ENCODE data around the gene LDLRAD4.

The LDLRAD4 gene

GRCh38 chr18:13446610-13447461, 228.3 kb downstream of the LDLRAD4 start:
- Mint-ChIP-seq H3K4me1 (peaks cover 37% of the 10 kb centered on the region), H3K4me3 (no peak overlapping the region), H3K36me3 (no peaks in the 10 kb centered on the region), H3K9me3 (no peaks in the 10 kb centered on the region), H3K27me3 (no peaks in the 10 kb centered on the region), H3K27ac (no peak overlapping the region)
- no peak for DNase-seq
- CTCF ChIA-PET: interaction anchor here (1.1 kb wide), 1 partner anchor 16 kb away, joined by 3 read pairs; no protein-coding TSS in a partner anchor

GRCh38 chr18:13447621-13448334, 229.2 kb downstream of the LDLRAD4 start:
- no peaks in the 10 kb centered on the region for H3K36me3 Mint-ChIP-seq
- H3K27ac Mint-ChIP-seq: no peak overlapping the region
- CTCF ChIA-PET: interaction anchor here (1.4 kb wide), 1 partner anchor 164 kb away, joined by 3 read pairs; no protein-coding TSS in a partner anchor
- no peak overlapping the region for H3K4me3 Mint-ChIP-seq
- H3K9me3 Mint-ChIP-seq: no peaks in the 10 kb centered on the region
- no peaks in the 10 kb centered on the region for H3K27me3 Mint-ChIP-seq
- no peak for DNase-seq
- H3K4me1 Mint-ChIP-seq: peaks cover 37% of the 10 kb centered on the region

GRCh38 chr18:13448335-13448795, 229.8 kb downstream of the LDLRAD4 start:
- Mint-ChIP-seq H3K27ac (no peak overlapping the region), H3K9me3 (no peaks in the 10 kb centered on the region), H3K4me3 (no peak overlapping the region), H3K27me3 (no peaks in the 10 kb centered on the region), H3K36me3 (no peaks in the 10 kb centered on the region), H3K4me1 (peaks cover 33% of the 10 kb centered on the region)
- CTCF ChIA-PET: interaction anchor here (1.4 kb wide), 1 partner anchor 164 kb away, joined by 3 read pairs; no protein-coding TSS in a partner anchor
- DNase-seq: no peak

GRCh38 chr18:13449651-13450050, 231.1 kb downstream of the LDLRAD4 start:
- no peak overlapping the region for H3K27ac Mint-ChIP-seq
- CTCF ChIA-PET: no interaction called here
- no peaks in the 10 kb centered on the region for H3K27me3 Mint-ChIP-seq
- DNase-seq: no peak
- H3K9me3 Mint-ChIP-seq: no peaks in the 10 kb centered on the region
- H3K4me3 Mint-ChIP-seq: no peak overlapping the region
- H3K36me3 Mint-ChIP-seq: no peaks in the 10 kb centered on the region
- H3K4me1 Mint-ChIP-seq: peaks cover 25% of the 10 kb centered on the region

- Mint-ChIP-seq H3K4me3 (no peak overlapping the region), H3K27me3 (no peaks in the 10 kb centered on the region), H3K27ac (peak overlapping the region; percentile 19), H3K9me3 (no peaks in the 10 kb centered on the region), H3K36me3 (no peaks in the 10 kb centered on the region), H3K4me1 (peaks cover 32% of the 10 kb centered on the region)
- DNase-seq: no peak
- CTCF ChIA-PET: no interaction called here
Observed at GRCh38 chr18:13450289-13451212, 232.0 kb downstream of the LDLRAD4 start.

- CTCF ChIA-PET: no interaction called here
- Mint-ChIP-seq H3K36me3 (no peaks in the 10 kb centered on the region), H3K4me1 (peaks cover 39% of the 10 kb centered on the region), H3K9me3 (no peaks in the 10 kb centered on the region), H3K4me3 (no peak overlapping the region), H3K27me3 (no peaks in the 10 kb centered on the region), H3K27ac (no peak overlapping the region)
- no peak for DNase-seq
Observed at GRCh38 chr18:13451213-13451540, 232.6 kb downstream of the LDLRAD4 start.

- Mint-ChIP-seq H3K4me1 (peaks cover 44% of the 10 kb centered on the region), H3K27ac (peak overlapping the region; percentile 16), H3K9me3 (no peaks in the 10 kb centered on the region), H3K27me3 (no peaks in the 10 kb centered on the region), H3K4me3 (no peak overlapping the region), H3K36me3 (no peaks in the 10 kb centered on the region)
- DNase-seq: no peak
- CTCF ChIA-PET: no interaction called here
Observed at GRCh38 chr18:13451661-13452387, 233.3 kb downstream of the LDLRAD4 start.

GRCh38 chr18:13452388-13452811, 233.8 kb downstream of the LDLRAD4 start:
- no peak overlapping the region for H3K4me3 Mint-ChIP-seq
- CTCF ChIA-PET: no interaction called here
- peaks cover 2% of the 10 kb centered on the region for H3K9me3 Mint-ChIP-seq
- H3K27ac Mint-ChIP-seq: no peak overlapping the region
- no peak for DNase-seq
- peaks cover 50% of the 10 kb centered on the region for H3K4me1 Mint-ChIP-seq
- peaks cover 4% of the 10 kb centered on the region for H3K36me3 Mint-ChIP-seq
- no peaks in the 10 kb centered on the region for H3K27me3 Mint-ChIP-seq

- Mint-ChIP-seq H3K27ac (no peak overlapping the region), H3K9me3 (peaks cover 8% of the 10 kb centered on the region), H3K4me1 (peaks cover 54% of the 10 kb centered on the region), H3K27me3 (no peaks in the 10 kb centered on the region), H3K36me3 (peaks cover 9% of the 10 kb centered on the region), H3K4me3 (no peak overlapping the region)
- DNase-seq: no peak
- CTCF ChIA-PET: no interaction called here
Observed at GRCh38 chr18:13452871-13453680, 234.5 kb downstream of the LDLRAD4 start.

- no peak overlapping the region for H3K4me3 Mint-ChIP-seq
- H3K36me3 Mint-ChIP-seq: peaks cover 15% of the 10 kb centered on the region
- no peaks in the 10 kb centered on the region for H3K27me3 Mint-ChIP-seq
- peaks cover 13% of the 10 kb centered on the region for H3K9me3 Mint-ChIP-seq
- peaks cover 54% of the 10 kb centered on the region for H3K4me1 Mint-ChIP-seq
- no peak overlapping the region for H3K27ac Mint-ChIP-seq
- DNase-seq: no peak
- CTCF ChIA-PET: no interaction called here
Observed at GRCh38 chr18:13453714-13454113, 235.2 kb downstream of the LDLRAD4 start.

- CTCF ChIA-PET: no interaction called here
- no peak for DNase-seq
- peaks cover 15% of the 10 kb centered on the region for H3K9me3 Mint-ChIP-seq
- H3K4me3 Mint-ChIP-seq: no peak overlapping the region
- H3K4me1 Mint-ChIP-seq: peaks cover 54% of the 10 kb centered on the region
- no peaks in the 10 kb centered on the region for H3K27me3 Mint-ChIP-seq
- no peak overlapping the region for H3K27ac Mint-ChIP-seq
- peaks cover 15% of the 10 kb centered on the region for H3K36me3 Mint-ChIP-seq
Observed at GRCh38 chr18:13454363-13455150, 236.0 kb downstream of the LDLRAD4 start.

- Mint-ChIP-seq H3K4me1 (peaks cover 49% of the 10 kb centered on the region), H3K27me3 (no peaks in the 10 kb centered on the region), H3K36me3 (peaks cover 18% of the 10 kb centered on the region), H3K27ac (peak overlapping the region; percentile 60), H3K9me3 (peaks cover 17% of the 10 kb centered on the region), H3K4me3 (no peak overlapping the region)
- DNase-seq: no peak
- CTCF ChIA-PET: interaction anchor here (1.5 kb wide), 1 partner anchor 235 kb away, joined by 3 read pairs; no protein-coding TSS in a partner anchor
Observed at GRCh38 chr18:13455471-13455870, 236.9 kb downstream of the LDLRAD4 start.

Data from activated naive CD4-positive, alpha-beta T cell treated with anti-CD3 and anti-CD28 coated beads, Interleukin-2, amount 10 ng/mL, durations not matched to agents 7 days and 5 days (primary cell).